Heart right ventricle (tissue), 16 donors: ENCODE results near the gene AURKA. TPM values are rescaled to one million over a fixed set of nuclear protein-coding genes. Genes with fewer than 3 reads are reported as not detected.

Source experiments
- ATAC-seq, 8 donors: fragments of 200-7000 bp; cut with Tn5 transposase; one replicate each; pipeline ENCODE4 v1.9.1; 2020; ENCODE audit warnings: mild to moderate bottlenecking in 8 of 8, moderate library complexity in 8 of 8, moderate number of reproducible peaks in 1 of 8
- DNase-seq, 2 donors: peaks; one replicate each; pipeline ENCODE4 v3.0.0-alpha.2; 2020
- H3K27ac ChIP-seq, 10 donors: fragments of 200-600 bp; sonication (generic) in 2 of 10; one replicate each; pipeline versions ENCODE4 v1.5.0 to v1.8.0; 2020 to 2022; ENCODE audit warnings: mild to moderate bottlenecking in 3 of 10
- H3K27me3 ChIP-seq, 7 donors: fragments of 200-600 bp; one replicate each; pipeline ENCODE4 v1.8.0; 2021 to 2022; ENCODE audit warnings: mild to moderate bottlenecking in 2 of 7
- H3K36me3 ChIP-seq, 9 donors: fragments of 200-600 bp; sonication (generic) in 1 of 9; one replicate each; pipeline versions ENCODE4 v1.5.0 to v1.8.0; 2020 to 2022; ENCODE audit warnings: mild to moderate bottlenecking in 2 of 9
- H3K4me1 ChIP-seq, 9 donors: fragments of 200-600 bp; sonication (generic) in 1 of 9; one replicate each; pipeline versions ENCODE4 v1.5.0 to v1.8.0; 2020 to 2022; ENCODE audit warnings: mild to moderate bottlenecking in 4 of 9
- H3K4me3 ChIP-seq, 10 donors: fragments of 200-600 bp; sonication (generic) in 2 of 10; one replicate each; pipeline versions ENCODE4 v1.5.0 to v1.8.0; 2020 to 2022; ENCODE audit warnings: mild to moderate bottlenecking in 7 of 10, moderate library complexity in 2 of 10
- H3K9me3 ChIP-seq, 11 donors: fragments of 200-600 bp in 10 of 11; sonication (generic) in 2 of 11; one replicate each; pipeline versions ENCODE4 v1.5.0 to v1.8.0; 2013 to 2022; ENCODE audit warnings: mild to moderate bottlenecking in 2 of 11, control low read depth in 1 of 11, moderate library complexity in 1 of 11
- WGBS, 2 donors: extraction: QIAGEN DNeasy Blood & Tissue Kit; methylation state at CpG; one replicate each; pipeline ENCODE4 v1.1.7; 2013; ENCODE audit warnings: inconsistent platforms in 1 of 2; 5-methylcytosine and 5-hydroxymethylcytosine counted together
- intact Hi-C, 10 donors: fragments of 100-400 bp; cut with DNase I; formaldehyde crosslinking; loops; one replicate each; pipeline versions ENCODE4 v1.11.1 to v1.14.2; 2022
- long read RNA-seq, 3 donors: library from polyadenylated mRNA; unstranded; transcript quantifications; one replicate each; pipeline ENCODE4 v2.0.0, GENCODE V29; 2020 to 2021
- polyA plus RNA-seq, 2 donors: library from polyadenylated mRNA; stranded (reverse); fragments of 200-250 nt; gene quantifications; one replicate each; pipeline ENCODE4 v1.2.3, GENCODE V29; 2013
- total RNA-seq, 10 donors: library from RNA; stranded (reverse); fragmentation: NEBNext Ultra II Directional in 3 of 10; extraction: Animal tissue kit (Norgen Biotek cat#: 25700) in 3 of 10; gene quantifications; one replicate each; pipeline versions ENCODE4 v1.2.1 to v1.2.4, GENCODE V29; 2021 to 2023
- TF ChIP-seq, protein P1 (sequence below), 9 donors: fragments of 200-600 bp; sonication (generic) in 2 of 9; IDR thresholded peaks; one replicate each; pipeline versions ENCODE4 v1.5.0 to v1.8.0; 2021 to 2022; ENCODE audit warnings: antibody characterized with exemption in 9 of 9, mild to moderate bottlenecking in 5 of 9, moderate library complexity in 1 of 9
- donor health status: Arrhythmogenic right ventricular cardiomyopathy.
- donor health status: ischemic (EF 13 %, LVEDD 7.1; RV severe dilation, severe dysfunction).
- donor health status: healthy with polysubstance abuse.
- donor health status: DM: no; HTN: yes; CAD: no.
- donor health status: DM: no; HTN: no; CAD: no.
- donor health status: ischemic (EF 25% LVEDD 6.9; RV normal size, moderate dysfunction).
- donor health status: ischemic (EF 25% LVEDD 5.7; RV mildly dilated, moderate dysfunction).
- donor health status: healthy.
- donor health status: DM: yes; HTN: yes; CAD: no.
- donor health status: Ischemic cardiomyopathy.
- donor health status: ischemic (EF 35%, LVEDD 5.7; RV mildly dilated, moderate dysfunction).
- donor health status: nonischemic (EF 11% LVEDD 7.7; RV severe dilation, severe dysfunction).
- donor health status: DM: yes; HTN: yes; CAD: no.
- donor health status: PGD.
- donor health status: ischemic (EF 29% LVEDD 5.4; RV normal size, mild dysfunction).
- donor health status: nonischemic (EF 23%, LVEDD 6.1; RV moderate dilation, normal function).

AURKA gene
- total RNA-seq (10 to 100 TPM in 1 of 10 donors, 1 to 10 TPM in 9; 3.9 to 12.2 (median 7.5) TPM), polyA plus RNA-seq (10 to 100 TPM in 1 of 2 donors, 1 to 10 TPM in 1; 2.4 to 11.0 TPM)
- long read RNA-seq, donor 1, partial matches to known transcripts = 1 of 8 reads
- long read RNA-seq, donor 1, other reads (novel, unspliced or antisense) = 5 of 8 reads
- long read RNA-seq, donor 2, partial matches to known transcripts = 1 of 5 reads
- long read RNA-seq, donor 2, other reads (novel, unspliced or antisense) = 2 of 5 reads
- long read RNA-seq, donor 3, transcript AURKA-206 (9 exons, 2,169 nt) = minor isoform, 5 of 24 reads
- long read RNA-seq, donor 3, transcript AURKA-202 (9 exons, 2,248 nt) = major isoform, 6 of 24 reads
- long read RNA-seq, donor 3, partial matches to known transcripts = 2 of 24 reads
- long read RNA-seq, donor 3, other reads (novel, unspliced or antisense) = 5 of 24 reads

DNA sequence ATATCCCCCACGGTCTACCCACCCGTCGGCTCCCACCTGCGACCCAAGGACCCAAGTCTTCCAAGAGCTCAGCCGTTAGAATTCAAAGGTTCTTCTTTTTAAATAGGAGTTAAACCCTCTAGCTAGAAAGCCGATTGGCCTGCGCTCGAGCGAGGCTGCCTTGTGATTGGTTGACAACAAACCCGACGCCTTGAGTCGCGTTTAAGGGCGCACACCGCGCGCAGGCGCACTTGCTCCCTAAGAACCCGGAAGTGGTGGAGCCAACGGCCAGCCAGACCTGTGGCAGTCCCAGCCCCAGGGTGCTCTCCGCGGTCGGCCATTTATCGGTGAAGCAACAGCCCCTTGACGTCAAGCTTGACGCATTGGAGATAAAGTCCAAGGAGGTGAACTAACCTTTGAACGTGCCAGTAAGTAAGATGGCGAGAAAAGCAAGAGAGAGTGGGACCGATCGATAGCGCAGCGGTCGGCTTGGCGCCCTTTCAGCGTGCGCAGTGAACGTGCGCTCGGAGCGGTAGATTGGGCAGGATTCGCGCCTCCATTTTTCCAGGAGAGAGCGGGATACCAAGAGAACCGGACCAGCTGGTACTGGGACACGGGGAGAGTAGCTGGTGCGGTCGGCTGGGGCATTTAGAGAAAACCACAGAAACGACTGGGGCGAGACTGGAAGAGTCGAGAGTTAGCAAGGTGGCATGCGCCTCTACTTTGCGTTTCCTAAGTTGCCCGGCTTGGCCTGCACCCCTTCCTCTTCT lies at the start of gene AURKA, which contains the start of gene CSTF1:
Gene AURKA (minus strand): TSS at position 84 of the 749 bp plus-strand sequence. CDS start 4,018 bp downstream, outside the sequence.
Gene CSTF1 (plus strand): TSS at position 514 of the 749 bp plus-strand sequence. CDS start 2,908 bp downstream, outside the sequence.
- intact Hi-C loops = loop anchor here in 4 of 10 donors (1.0 to 10.0 kb wide), 6 partner anchors 34 to 182 kb away; partner anchors contain the start of genes RTF2 (in 4 of the 4) and FAM210B (in 3 of the 4)
- peak; percentile 99 to 100 for DNase-seq
- no peaks in the 10 kb centered on the region for H3K27me3 ChIP-seq
- H3K4me1 ChIP-seq = peaks cover 2 to 31% (median 23%) of the 10 kb centered on the region in 9 donors
- H3K27ac ChIP-seq = peak within 1 kb of the TSS; percentile 1 to 93 (median 84)
- TF ChIP-seq, protein P1, sequence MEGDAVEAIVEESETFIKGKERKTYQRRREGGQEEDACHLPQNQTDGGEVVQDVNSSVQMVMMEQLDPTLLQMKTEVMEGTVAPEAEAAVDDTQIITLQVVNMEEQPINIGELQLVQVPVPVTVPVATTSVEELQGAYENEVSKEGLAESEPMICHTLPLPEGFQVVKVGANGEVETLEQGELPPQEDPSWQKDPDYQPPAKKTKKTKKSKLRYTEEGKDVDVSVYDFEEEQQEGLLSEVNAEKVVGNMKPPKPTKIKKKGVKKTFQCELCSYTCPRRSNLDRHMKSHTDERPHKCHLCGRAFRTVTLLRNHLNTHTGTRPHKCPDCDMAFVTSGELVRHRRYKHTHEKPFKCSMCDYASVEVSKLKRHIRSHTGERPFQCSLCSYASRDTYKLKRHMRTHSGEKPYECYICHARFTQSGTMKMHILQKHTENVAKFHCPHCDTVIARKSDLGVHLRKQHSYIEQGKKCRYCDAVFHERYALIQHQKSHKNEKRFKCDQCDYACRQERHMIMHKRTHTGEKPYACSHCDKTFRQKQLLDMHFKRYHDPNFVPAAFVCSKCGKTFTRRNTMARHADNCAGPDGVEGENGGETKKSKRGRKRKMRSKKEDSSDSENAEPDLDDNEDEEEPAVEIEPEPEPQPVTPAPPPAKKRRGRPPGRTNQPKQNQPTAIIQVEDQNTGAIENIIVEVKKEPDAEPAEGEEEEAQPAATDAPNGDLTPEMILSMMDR (IDR thresholded peaks at IDR 0.05) = no peak
- peak; percentile 97 to 100 (median 98) for ATAC-seq
- peaks cover 0 to 49% (median 21%) of the 10 kb centered on the region in 9 donors for H3K36me3 ChIP-seq
- H3K4me3 ChIP-seq = peak within 1 kb of the TSS; percentile 57 to 94 (median 80)
- no peaks in the 10 kb centered on the region for H3K9me3 ChIP-seq
- WGBS, 2 donors = 0% methylated on average over 46 to 53 of the region's 53 CpGs

DNA sequence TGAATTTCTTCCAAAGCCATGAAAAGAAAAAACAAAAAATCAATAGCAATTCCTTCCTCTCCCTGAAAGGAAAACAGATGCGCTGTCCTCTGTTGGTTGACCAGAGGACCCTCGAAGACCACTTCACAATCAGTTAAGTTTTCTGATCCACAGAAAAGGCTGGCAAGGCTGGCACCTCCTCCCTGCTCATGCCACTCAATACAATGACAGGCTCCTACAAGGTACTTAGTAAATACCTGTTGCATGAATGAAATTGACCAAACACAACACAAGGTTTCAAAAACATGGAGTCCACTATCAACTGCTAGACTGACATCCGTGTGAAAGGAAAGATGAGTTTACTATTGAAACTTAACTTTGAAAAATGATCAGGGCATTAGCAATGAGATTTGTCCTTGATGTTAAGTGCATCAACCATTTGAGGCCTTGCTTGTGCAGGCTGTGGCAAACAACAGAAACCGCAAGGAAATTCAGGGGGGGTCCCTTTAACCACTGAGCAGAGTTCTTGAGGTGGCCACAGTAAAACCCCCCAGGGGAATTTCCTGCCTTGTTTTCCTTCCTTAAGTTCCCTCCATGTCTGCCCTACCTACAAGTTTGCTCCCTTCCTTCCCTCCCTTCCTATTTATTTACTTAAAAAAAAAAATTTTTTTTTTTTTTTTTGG lies 48.5 kb upstream of the AURKA start:
- Histone ChIP-seq H3K4me3 (no peak overlapping the region), H3K4me1 (peaks cover 0 to 55% (median 4%) of the 10 kb centered on the region in 9 donors), H3K27me3 (no peaks in the 10 kb centered on the region), H3K27ac (peak overlapping the region in 5 of 10 donors; percentile 1 to 56 (median 19)), H3K36me3 (peaks cover 0 to 15% (median 0%) of the 10 kb centered on the region in 9 donors), H3K9me3 (no peaks in the 10 kb centered on the region)
- WGBS, 2 donors = 66 to 72% methylated on average over 4 of the region's 4 CpGs
- intact Hi-C loops = no loop called here
- ATAC-seq = no peak
- no peak for DNase-seq
- TF ChIP-seq, protein P1 (IDR thresholded peaks at IDR 0.05) = no peak

DNA sequence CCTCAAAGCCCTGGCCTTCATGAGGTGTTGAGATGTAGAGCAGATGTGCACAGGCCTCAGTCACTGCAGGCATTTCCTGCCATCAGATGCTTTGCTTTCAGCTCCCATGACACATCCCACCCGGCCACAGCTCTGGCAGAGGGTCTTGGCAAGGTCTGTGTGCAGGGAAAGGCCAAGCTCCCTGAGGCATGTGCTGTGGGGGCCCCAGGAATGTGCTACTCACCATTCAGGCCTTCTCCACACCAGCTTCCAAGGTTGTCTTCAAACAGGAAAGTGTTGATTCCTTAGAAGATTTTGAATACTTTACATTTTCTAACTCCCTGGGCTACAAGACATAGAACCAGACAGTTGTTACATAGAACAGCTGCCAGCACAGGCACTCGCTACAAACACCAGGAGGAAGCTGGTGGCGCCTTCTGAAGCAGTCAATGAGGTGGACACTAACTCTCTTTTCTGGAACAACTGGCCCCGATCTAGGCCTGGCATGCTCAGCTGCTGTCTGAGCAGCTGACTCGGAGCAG lies 47.8 kb upstream of the AURKA start:
- H3K4me1 ChIP-seq = peaks cover 0 to 55% (median 4%) of the 10 kb centered on the region in 9 donors
- DNase-seq = peak; percentile 57 to 63
- H3K27ac ChIP-seq = peak overlapping the region in 5 of 10 donors; percentile 1 to 56 (median 19)
- TF ChIP-seq, protein P1 (IDR thresholded peaks at IDR 0.05) = no peak
- no peak overlapping the region for H3K4me3 ChIP-seq
- intact Hi-C loops = no loop called here
- 41 to 43% methylated on average over 5 of the region's 5 CpGs for WGBS, 2 donors
- H3K9me3 ChIP-seq = no peaks in the 10 kb centered on the region
- no peaks in the 10 kb centered on the region for H3K27me3 ChIP-seq
- peaks cover 0 to 13% (median 0%) of the 10 kb centered on the region in 9 donors for H3K36me3 ChIP-seq
- peak; percentile 77 to 95 (median 88) for ATAC-seq
